ENCODE measurements around the gene STX18.
"Not testable (repeated sequence)": the region's sequence is repeated elsewhere in the genome, so short reads cannot be mapped to it uniquely, and the experiment has no call there.

Gene STX18

GRCh38 chr4:4552042-4552441, 10.2 kb upstream of the STX18 start:
- DNase-seq: not testable (repeated sequence)

- DNase-seq: not testable (repeated sequence)
These were observed 8.3 kb upstream of the STX18 start for GRCh38 chr4:4550161-4550560.

GRCh38 chr4:4549534-4549933, 7.7 kb upstream of the STX18 start:
- no peak for DNase-seq

GRCh38 chr4:4542774-4543485, 1.1 kb upstream of the STX18 start:
- DNase-seq: no peak

DNA sequence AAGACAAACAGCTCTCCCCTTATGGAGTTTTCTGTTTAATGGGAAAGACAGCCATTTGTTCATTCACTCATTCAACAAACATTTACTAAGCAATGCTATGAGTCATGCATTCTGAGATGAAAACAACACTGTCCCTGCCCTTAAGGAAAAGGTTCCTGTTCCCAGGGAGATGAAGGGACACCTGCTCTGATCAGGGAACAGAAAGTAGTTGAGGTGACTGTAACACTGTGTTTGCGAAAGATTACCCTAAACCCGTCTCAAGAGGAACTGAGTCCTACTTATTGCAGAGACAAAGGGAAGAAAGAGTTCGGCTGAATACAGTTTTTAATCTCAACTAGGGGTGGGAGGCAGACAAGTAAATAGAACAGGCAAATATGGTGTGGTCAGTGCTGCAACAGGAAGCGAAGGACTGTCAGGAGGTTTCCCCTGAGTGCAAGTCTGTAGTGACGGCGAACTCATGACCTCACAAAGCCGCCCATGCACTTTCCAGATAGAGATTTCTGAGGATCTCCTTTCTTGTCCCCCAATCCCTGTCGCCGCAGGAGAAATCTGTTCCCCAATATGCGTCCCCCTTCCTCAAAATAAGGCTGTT, 712 bp downstream of the STX18 start:
- DNase-seq: no peak

DNA sequence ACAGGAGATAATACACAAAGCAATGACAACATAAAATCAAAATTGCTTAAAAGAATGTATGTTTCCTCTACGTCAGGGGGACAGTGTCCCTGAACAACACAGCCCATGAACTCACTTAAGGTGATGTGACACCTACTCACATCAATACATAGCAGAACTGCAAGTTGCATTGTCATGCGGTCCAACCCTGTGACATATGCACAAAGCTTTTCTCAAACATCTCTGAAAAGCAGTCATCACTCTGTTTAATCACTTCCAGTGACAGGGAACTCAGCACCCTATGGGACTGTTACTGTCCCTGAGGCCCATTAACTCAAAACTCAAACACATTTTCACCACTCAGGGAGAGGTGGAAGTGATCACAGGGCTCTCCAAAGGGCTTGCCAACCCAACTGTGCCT, 2.4 kb downstream of the STX18 start:
- no peak for DNase-seq

GRCh38 chr4:4535590-4535989, 6.3 kb downstream of the STX18 start:
- no peak for DNase-seq

GRCh38 chr4:4534515-4535145, 7.2 kb downstream of the STX18 start:
- no peak for DNase-seq

DNA sequence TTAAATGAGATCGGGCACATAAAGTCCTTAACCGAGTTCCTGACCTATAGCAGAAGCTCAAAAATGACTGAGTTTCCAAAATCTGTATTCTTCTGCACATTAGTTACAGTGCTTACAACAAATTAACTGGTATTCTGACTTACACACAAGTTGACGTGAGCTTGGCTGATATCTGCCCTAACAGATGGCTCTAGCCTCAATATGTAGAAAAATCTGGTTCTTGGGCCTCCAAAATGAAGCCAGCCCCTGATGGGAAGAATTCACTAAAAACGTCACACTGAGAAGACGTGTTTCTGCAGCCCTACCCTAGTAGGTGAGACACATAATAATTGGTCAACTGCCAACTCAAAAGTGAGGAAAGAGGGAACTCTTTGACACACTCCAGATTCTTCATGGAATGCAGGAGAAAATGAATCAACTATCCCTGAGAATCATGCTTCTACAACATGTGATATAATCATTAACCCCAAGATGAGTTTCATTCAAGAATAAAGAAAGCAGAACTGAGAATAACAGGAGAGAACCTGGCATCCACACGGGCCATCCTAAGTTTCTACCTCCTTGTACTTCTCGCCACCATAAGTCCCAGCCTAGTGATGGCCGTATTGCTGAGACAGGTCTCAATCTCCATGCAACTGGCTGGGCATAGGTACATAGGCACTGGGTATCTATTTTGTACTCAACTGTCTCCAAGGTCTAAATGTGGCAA, 8.2 kb downstream of the STX18 start:
- DNase-seq: no peak

DNA sequence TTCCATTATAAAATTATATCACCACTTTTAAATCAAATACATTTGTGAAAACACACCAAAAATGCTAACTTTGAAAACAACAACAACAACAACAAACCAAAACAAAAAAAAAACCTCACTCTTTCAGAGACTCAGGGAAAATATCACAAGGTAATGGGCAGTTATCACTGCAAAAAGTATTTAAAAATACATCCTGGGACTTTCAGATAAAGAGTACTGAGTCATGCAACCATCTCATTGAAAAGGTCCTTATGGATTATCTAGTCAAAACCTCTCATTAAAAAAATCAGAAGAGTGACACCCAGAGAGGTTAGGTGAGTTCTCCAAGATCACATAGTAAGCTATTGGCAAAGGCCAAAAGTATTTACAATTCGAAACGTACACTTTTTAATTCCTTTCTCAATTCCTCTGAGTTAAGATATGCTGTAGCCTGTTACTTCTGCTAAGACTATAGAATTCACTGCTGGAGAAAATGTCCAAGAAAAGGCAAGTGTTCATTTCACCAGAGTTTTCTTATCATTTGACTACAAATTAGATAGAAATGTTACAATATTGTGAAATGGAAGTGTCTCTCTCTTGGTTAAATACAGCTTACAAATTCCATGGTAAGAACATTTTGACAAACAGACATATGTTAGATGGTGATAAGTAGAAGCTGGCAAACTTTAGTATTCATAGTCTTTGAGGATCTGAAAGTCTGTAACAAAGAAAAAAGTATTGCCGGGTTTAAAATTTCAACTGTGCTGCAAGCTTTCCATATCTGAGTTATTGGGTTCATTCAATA, 9.3 kb downstream of the STX18 start:
- DNase-seq: no peak

- no peak for DNase-seq
These were observed 12.5 kb downstream of the STX18 start for GRCh38 chr4:4529392-4529791.

GRCh38 chr4:4526401-4526800, 15.4 kb downstream of the STX18 start:
- DNase-seq: no peak

- DNase-seq: no peak
These were observed 17.5 kb downstream of the STX18 start for GRCh38 chr4:4524364-4524763.

DNA sequence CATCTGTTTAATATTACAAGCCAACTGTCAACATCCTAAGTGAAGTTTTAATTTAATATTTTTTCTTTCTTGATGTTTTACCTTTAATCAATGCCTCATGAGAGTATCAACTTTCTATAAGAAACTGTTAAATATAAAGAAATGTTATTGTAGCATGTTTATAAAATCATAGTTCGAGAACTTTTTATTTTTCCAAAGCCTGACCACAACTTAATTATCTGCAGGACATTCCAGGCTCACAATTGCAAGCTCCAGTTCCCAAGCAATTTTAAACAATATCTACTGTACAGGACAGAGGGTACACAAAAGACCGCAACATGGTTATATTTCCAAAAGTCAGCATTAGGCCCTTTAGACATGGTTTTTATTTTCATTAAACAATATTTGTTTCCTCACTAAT, 20.1 kb downstream of the STX18 start:
- no peak for DNase-seq

DNA sequence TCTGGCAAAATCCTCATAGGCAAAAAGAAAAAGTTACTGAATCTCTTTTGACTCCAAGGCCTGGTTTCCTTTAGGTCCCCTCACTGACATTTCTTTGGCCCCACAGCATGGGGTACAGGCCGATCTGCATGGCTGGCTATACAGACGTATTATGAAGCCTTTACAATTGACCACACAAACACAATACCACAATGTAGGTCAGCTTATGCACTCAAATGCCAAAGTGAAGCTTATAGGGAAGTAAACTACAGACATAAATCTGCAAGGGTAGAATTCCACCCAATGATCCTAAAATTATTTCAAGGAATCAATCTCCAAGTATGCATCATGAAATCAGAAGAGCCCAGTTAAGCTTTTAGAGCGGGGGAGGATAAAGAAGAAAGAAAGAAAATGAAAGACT, 20.7 kb downstream of the STX18 start:
- no peak for DNase-seq

- DNase-seq: peak; percentile 9
These were observed 22.5 kb downstream of the STX18 start for GRCh38 chr4:4519297-4519894.

- no peak for DNase-seq
These were observed 23.1 kb downstream of the STX18 start for GRCh38 chr4:4518747-4519146.

DNA sequence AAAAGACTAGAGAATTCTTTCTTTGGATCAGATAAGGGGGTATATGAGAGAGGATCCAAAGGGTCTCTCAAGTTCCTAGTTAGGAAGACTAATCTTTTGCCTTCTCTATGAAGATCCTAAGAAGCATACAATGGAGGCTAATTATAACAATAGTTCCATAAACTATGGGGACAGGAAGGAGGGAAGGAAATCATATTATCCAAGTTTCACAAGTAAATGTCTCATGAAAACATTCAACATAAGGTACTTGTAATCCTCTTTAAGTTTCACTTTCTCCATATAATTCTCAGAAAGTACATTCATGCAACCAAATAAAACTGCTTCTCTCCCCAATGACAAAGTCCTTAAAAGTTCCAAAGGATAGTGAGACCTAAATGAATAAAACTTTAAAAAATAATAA, 27.1 kb downstream of the STX18 start:
- DNase-seq: no peak

- no peak for DNase-seq
These were observed 29.6 kb downstream of the STX18 start for GRCh38 chr4:4512282-4512681.

GRCh38 chr4:4510641-4511040, 31.2 kb downstream of the STX18 start:
- DNase-seq: not testable (repeated sequence)

DNA sequence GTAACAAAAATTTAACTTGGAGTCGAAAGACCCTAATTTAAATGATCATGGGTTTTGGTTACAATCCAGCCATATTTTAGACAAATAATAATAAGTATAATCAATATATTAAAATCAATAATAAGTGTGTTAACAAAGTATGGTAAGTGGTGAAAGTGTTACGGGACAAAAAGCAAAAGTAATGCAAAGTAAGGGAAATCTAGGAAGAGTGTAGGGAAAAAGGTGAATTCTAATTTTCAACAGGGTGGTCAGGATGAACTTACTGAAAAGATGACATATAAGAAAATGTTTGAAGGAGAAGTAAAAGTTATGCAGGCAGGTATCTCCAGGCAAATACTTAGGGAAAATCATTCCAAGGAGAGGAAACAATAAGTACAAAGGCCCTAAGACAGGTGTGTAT, 32.3 kb downstream of the STX18 start:
- no peak for DNase-seq

GRCh38 chr4:4507923-4508322, 33.9 kb downstream of the STX18 start:
- DNase-seq: no peak

GRCh38 chr4:4507403-4507802, 34.4 kb downstream of the STX18 start:
- no peak for DNase-seq

All from NCI-H1694 (cell line).